ENCODE measurements around the gene USP43. TPM values are rescaled to one million over a fixed set of nuclear protein-coding genes. Genes with fewer than 3 reads are reported as not detected.

USP43 gene
- polyA plus RNA-seq, 1 of the 3 experiments (the other 2 are of a cell fraction), result 0.07 TPM

DNA sequence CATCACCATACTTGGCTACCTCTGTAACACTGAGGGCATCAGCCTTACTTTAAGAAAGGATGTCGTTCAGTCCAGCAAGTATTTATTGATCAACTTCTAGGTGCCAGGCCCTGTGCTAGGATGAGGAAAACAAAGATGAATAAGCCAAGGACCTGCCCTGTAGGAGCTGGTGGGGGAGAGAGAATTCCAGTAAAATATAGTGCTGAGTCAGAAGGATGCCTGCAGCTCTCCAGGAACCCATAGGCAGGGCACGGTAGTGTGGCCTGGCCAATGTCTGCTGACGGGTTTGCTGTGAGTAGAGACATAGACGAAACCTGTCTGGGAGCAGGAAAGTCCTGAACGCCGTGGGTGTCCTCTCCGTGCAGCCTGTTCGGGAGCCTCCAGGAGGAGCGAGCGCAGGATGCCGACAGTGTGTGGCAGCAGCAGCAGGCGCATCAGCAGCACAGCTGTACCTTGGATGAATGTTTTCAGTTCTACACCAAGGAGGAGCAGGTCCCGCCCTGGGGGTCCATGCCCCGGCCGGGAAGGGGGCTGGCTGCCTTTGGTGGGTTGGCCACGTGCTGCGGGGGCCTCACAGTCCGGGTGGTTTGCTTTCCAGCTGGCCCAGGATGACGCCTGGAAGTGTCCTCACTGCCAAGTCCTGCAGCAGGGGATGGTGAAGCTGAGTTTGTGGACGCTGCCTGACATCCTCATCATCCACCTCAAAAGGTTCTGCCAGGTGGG is 55.6 kb downstream of the USP43 start:
- Histone ChIP-seq H3K4me1 (ENCODE audit: control insufficient read depth in 1 of 2, insufficient read depth in 2 of 2, low read depth in 1 of 2, low read length in 1 of 2) (no peaks in the 10 kb centered on the region), H3K4me3 (ENCODE audit: low read depth in 2 of 2, low read length in 1 of 2) (no peak overlapping the region), H2AFZ (ENCODE audit: low read depth) (no peak overlapping the region), H3K9me3 (no peaks in the 10 kb centered on the region), H4K20me1 (ENCODE audit: insufficient read depth) (no peaks in the 10 kb centered on the region), H3F3A (replicated peaks; ENCODE audit: insufficient read depth) (no peaks in the 10 kb centered on the region), H3K9ac (no peak overlapping the region), H3K4me2 (no peak overlapping the region), H3K36me3 (replicated peaks in 1 of 2; ENCODE audit: control insufficient read depth in 1 of 2, insufficient read depth in 2 of 2, low read length in 1 of 2) (no peaks in the 10 kb centered on the region), H3K27me3 (ENCODE audit: insufficient read depth) (peaks cover 14% of the 10 kb centered on the region), H3K27ac (ENCODE audit: low read depth in 2 of 2, low read length in 1 of 2) (no peak overlapping the region), H3K9me2 (no peaks in the 10 kb centered on the region), H3K79me2 (ENCODE audit: insufficient read depth) (no peaks in the 10 kb centered on the region)
- DNase-seq, result no peak
- ChIA-PET POLR2A (no interaction called here), CTCF (no interaction called here)
- TF ChIP-seq RXRA (IDR thresholded peaks at IDR 0.05; ENCODE audit: borderline replicate concordance, low read depth), result no peak
- TF ChIP-seq GABPA (IDR thresholded peaks at IDR 0.05; ENCODE audit: low read depth), result no peak
- 19% methylated on average over 10 of the region's 20 CpGs for WGBS (ENCODE audit: low lambda C conversion rate)

DNA sequence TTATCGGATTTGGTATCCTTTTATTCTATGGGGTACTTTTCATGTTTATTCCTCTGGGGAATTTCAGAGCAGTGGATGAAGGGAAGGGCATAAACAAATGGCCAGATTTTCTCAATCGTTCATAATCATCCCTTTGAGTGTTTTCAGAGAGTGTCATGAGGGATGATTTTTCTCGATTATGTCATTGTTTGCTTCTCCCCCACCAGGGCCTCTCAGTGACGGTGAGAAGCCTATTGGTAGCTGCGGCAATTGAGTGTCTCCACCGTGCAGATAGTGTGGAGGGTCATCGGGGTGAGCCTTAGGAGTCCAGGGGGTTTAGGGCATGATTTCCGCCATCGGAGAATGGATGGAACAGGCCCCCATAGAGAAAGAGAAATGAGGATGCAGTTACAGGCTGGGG is 57.2 kb downstream of the USP43 start:
- H3K9ac ChIP-seq, result no peak overlapping the region
- TF ChIP-seq, protein P1, sequence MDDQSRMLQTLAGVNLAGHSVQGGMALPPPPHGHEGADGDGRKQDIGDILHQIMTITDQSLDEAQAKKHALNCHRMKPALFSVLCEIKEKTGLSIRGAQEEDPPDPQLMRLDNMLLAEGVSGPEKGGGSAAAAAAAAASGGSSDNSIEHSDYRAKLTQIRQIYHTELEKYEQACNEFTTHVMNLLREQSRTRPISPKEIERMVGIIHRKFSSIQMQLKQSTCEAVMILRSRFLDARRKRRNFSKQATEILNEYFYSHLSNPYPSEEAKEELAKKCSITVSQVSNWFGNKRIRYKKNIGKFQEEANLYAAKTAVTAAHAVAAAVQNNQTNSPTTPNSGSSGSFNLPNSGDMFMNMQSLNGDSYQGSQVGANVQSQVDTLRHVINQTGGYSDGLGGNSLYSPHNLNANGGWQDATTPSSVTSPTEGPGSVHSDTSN (IDR thresholded peaks at IDR 0.05), result no peak
- TF ChIP-seq, protein P2, sequence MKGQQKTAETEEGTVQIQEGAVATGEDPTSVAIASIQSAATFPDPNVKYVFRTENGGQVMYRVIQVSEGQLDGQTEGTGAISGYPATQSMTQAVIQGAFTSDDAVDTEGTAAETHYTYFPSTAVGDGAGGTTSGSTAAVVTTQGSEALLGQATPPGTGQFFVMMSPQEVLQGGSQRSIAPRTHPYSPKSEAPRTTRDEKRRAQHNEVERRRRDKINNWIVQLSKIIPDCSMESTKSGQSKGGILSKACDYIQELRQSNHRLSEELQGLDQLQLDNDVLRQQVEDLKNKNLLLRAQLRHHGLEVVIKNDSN (IDR thresholded peaks at IDR 0.05; ENCODE audit: borderline replicate concordance, low read depth), result no peak
- TF ChIP-seq, protein P3, sequence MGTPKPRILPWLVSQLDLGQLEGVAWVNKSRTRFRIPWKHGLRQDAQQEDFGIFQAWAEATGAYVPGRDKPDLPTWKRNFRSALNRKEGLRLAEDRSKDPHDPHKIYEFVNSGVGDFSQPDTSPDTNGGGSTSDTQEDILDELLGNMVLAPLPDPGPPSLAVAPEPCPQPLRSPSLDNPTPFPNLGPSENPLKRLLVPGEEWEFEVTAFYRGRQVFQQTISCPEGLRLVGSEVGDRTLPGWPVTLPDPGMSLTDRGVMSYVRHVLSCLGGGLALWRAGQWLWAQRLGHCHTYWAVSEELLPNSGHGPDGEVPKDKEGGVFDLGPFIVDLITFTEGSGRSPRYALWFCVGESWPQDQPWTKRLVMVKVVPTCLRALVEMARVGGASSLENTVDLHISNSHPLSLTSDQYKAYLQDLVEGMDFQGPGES (IDR thresholded peaks at IDR 0.05; ENCODE audit: low read depth, low read length), result no peak
- H3K79me2 ChIP-seq (ENCODE audit: insufficient read depth), result no peaks in the 10 kb centered on the region
- H3K4me1 ChIP-seq (ENCODE audit: control insufficient read depth in 1 of 2, insufficient read depth in 2 of 2, low read depth in 1 of 2, low read length in 1 of 2), result no peaks in the 10 kb centered on the region
- CTCF ChIA-PET, result no interaction called here
- H2AFZ ChIP-seq (ENCODE audit: low read depth), result no peak overlapping the region
- POLR2A ChIA-PET, result no interaction called here
- no peak overlapping the region for H3K27ac ChIP-seq (ENCODE audit: low read depth in 2 of 2, low read length in 1 of 2)
- no peaks in the 10 kb centered on the region for H3K36me3 ChIP-seq (replicated peaks in 1 of 2; ENCODE audit: control insufficient read depth in 1 of 2, insufficient read depth in 2 of 2, low read length in 1 of 2)
- H3K4me3 ChIP-seq (ENCODE audit: low read depth in 2 of 2, low read length in 1 of 2), result no peak overlapping the region
- H3K9me2 ChIP-seq, result no peaks in the 10 kb centered on the region
- peaks cover 14% of the 10 kb centered on the region for H3K27me3 ChIP-seq (ENCODE audit: insufficient read depth)
- no peaks in the 10 kb centered on the region for H4K20me1 ChIP-seq (ENCODE audit: insufficient read depth)
- H3K9me3 ChIP-seq, result no peaks in the 10 kb centered on the region
- WGBS (ENCODE audit: low lambda C conversion rate), result 23% methylated on average over 9 of the region's 9 CpGs
- no peak for DNase-seq
- no peak overlapping the region for H3K4me2 ChIP-seq
- no peaks in the 10 kb centered on the region for H3F3A ChIP-seq (replicated peaks; ENCODE audit: insufficient read depth)
